Loucy (cell line): ENCODE data around the gene COX7A2L.

ENCODE experiments used
- EZH2phosphoT487 ChIP-seq: fragments of 200-600 bp; IDR thresholded peaks from 2 replicates; pipeline ENCODE4 v1.6.1; 2018; ENCODE audit warnings: antibody characterized with exemption, mild to moderate bottlenecking, moderate library complexity, borderline replicate concordance
- TF ChIP-seq, protein P1 (sequence below): fragments of 200-600 bp; sonication (generic); conservative IDR thresholded peaks from 2 replicates; pipeline ENCODE4 v1.5.1; 2014; ENCODE audit warnings: mild to moderate bottlenecking, antibody characterized with exemption, low read length

DNA sequence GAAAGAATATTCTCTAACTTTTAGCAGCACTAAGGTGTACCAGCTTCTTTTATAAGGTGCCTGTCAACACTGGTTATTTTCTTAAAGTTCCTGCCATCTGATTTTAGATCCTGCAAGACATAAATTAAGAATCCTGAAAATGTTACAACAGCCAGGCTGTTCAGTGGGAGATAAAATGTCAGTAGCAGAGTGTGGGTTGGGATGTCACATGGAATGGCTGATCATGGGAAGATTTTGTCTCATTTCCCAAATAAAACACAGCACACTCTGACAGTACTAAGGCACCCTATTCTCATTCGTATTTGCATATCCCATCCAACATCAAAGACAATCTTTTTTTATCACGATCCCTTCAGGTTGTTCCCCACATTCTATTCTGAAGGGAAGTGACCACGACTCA, 2.4 kb upstream of the COX7A2L start:
- TF ChIP-seq, protein P1, sequence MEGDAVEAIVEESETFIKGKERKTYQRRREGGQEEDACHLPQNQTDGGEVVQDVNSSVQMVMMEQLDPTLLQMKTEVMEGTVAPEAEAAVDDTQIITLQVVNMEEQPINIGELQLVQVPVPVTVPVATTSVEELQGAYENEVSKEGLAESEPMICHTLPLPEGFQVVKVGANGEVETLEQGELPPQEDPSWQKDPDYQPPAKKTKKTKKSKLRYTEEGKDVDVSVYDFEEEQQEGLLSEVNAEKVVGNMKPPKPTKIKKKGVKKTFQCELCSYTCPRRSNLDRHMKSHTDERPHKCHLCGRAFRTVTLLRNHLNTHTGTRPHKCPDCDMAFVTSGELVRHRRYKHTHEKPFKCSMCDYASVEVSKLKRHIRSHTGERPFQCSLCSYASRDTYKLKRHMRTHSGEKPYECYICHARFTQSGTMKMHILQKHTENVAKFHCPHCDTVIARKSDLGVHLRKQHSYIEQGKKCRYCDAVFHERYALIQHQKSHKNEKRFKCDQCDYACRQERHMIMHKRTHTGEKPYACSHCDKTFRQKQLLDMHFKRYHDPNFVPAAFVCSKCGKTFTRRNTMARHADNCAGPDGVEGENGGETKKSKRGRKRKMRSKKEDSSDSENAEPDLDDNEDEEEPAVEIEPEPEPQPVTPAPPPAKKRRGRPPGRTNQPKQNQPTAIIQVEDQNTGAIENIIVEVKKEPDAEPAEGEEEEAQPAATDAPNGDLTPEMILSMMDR, result no peak
- TF ChIP-seq EZH2phosphoT487, result no peak
